ENCODE results near the gene SCYGR6.

Gene SCYGR6

DNA sequence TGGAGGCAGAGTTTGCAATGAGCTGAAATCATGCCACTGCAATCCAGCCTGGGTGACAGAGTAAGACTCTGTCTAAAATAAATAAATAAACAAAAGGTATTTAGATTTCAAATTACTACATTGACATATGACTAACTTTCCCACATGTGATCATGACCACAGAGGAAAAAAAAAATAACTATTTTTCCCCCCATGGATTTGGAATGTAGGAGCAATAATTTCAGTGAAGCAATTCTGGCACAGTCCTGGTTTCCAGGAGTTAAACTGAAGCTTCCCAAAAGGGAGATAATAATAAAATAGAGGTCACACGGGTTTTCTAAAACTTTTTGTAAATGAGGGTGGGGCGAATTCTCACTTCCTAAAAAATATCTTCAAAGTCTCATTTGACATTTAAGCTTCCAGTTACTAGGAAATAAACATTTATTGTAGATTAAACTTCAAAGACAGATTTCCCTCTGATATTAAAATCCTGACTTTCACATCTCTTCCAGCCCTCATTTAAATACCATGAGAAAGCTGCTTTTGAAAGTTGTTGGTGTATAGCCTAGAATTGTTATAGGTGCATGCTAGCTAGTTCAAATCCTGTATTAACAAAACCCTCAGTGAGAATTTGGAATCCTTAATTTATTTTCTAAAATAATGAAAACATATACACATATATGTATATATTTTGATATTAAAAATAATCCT is 27.4 kb downstream of the SCYGR6 start:
- TF ChIP-seq, protein P1, sequence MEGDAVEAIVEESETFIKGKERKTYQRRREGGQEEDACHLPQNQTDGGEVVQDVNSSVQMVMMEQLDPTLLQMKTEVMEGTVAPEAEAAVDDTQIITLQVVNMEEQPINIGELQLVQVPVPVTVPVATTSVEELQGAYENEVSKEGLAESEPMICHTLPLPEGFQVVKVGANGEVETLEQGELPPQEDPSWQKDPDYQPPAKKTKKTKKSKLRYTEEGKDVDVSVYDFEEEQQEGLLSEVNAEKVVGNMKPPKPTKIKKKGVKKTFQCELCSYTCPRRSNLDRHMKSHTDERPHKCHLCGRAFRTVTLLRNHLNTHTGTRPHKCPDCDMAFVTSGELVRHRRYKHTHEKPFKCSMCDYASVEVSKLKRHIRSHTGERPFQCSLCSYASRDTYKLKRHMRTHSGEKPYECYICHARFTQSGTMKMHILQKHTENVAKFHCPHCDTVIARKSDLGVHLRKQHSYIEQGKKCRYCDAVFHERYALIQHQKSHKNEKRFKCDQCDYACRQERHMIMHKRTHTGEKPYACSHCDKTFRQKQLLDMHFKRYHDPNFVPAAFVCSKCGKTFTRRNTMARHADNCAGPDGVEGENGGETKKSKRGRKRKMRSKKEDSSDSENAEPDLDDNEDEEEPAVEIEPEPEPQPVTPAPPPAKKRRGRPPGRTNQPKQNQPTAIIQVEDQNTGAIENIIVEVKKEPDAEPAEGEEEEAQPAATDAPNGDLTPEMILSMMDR (IDR thresholded peaks at IDR 0.05; ENCODE audit: low read depth, low read length), result no peak
- in situ Hi-C loops (cut with HindIII; ENCODE audit: low sequenced_read_pairs), result no loop called here
- H3K4me3 ChIP-seq (ENCODE audit: low read depth, low read length), result no peak overlapping the region
- no peak for DNase-seq (ENCODE audit: low read depth, low spot score)

DNA sequence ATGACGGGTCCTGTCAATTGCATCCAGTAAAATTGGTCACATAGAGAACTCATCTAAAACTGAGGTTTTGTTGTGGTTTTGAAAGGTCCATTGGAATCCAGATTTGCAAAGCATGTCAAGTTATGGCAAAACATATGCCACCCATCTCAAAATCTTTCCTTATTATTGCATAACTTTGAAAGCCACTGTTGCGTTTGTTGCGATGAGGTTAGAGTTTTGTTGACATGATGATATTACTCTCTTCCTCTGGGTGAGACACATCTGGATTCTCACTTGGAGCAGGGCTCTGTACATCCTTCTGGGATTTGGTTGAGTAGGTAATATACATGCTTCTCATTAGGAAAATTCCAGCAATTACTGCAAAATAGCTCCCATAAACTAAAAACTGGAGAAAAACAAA is 37.4 kb downstream of the SCYGR6 start:
- H3K4me3 ChIP-seq (ENCODE audit: low read depth, low read length), result no peak overlapping the region
- in situ Hi-C loops (cut with HindIII; ENCODE audit: low sequenced_read_pairs), result no loop called here
- TF ChIP-seq, protein P1 (IDR thresholded peaks at IDR 0.05; ENCODE audit: low read depth, low read length), result no peak
- no peak for DNase-seq (ENCODE audit: low read depth, low spot score)

DNA sequence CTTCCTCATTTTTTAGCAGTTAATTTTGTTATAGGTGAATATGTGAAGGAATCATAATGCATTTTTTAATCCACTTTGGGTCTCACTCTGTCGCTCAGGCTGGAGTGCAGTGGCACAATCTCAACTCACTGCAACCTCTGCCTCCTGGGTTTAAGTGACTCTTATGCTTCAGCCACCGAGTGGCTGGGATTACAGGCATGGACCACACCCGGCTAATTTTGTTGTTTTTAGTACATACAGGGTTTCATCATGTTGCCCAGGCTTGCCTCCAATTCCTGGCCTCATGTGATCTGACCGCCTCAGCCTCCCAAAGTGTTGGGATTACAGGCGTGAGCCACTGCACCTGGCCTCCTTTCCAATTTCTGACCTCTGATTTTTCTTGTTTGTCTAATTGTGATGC is 40.3 kb downstream of the SCYGR6 start:
- TF ChIP-seq, protein P1 (IDR thresholded peaks at IDR 0.05; ENCODE audit: low read depth, low read length), result no peak
- in situ Hi-C loops (cut with HindIII; ENCODE audit: low sequenced_read_pairs), result no loop called here
- H3K4me3 ChIP-seq (ENCODE audit: low read depth, low read length), result no peak overlapping the region
- no peak for DNase-seq (ENCODE audit: low read depth, low spot score)

DNA sequence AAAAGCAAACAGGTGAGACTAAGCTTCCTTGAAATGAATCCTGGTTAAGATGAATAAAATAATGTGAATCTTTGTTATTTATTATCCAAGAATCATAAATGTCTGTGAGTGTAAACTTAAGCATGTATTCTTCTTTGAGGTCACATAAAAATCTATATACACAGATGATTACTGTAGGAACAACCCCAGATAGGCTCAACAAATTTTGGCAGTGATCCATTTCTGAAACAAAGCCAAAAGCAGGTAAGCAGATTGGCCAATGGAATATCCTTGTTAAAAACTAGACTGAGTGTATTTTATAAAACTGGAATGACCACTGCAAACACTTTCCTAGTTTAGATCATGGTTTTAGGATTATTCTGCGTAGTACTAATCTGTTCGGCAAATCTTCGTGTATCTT is 46.6 kb downstream of the SCYGR6 start:
- no peak overlapping the region for H3K4me3 ChIP-seq (ENCODE audit: low read depth, low read length)
- TF ChIP-seq, protein P1 (IDR thresholded peaks at IDR 0.05; ENCODE audit: low read depth, low read length), result no peak
- DNase-seq (ENCODE audit: low read depth, low spot score), result no peak
- in situ Hi-C loops (cut with HindIII; ENCODE audit: low sequenced_read_pairs), result no loop called here

DNA sequence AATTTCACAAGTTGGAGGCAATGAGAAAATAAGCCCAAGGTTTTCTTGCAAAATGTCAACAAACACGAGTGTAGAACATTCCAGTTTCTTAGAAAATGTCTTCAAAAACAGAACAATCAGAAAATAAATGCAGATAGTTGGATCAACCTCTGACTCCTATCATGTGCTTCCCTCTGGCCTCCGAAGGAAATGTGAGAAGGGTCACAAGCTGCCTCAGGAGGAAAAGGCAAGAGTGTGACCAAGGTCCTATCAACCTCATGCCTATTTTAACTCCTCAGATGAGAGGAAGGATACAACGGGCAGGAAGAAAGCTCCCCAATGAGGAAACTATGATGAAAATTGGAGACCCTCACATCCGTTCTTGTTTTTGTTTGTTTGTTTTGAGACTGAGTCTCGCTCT is 50.1 kb downstream of the SCYGR6 start:
- DNase-seq (ENCODE audit: low read depth, low spot score), result no peak
- in situ Hi-C loops (cut with HindIII; ENCODE audit: low sequenced_read_pairs), result no loop called here
- TF ChIP-seq, protein P1 (IDR thresholded peaks at IDR 0.05; ENCODE audit: low read depth, low read length), result no peak
- no peak overlapping the region for H3K4me3 ChIP-seq (ENCODE audit: low read depth, low read length)

Data from astrocyte of the spinal cord (primary cell).